T-helper 1 cell treated with Interleukin-12 subunit alpha and Interleukin-12 subunit beta and Interleukin-4 antibody, amounts not matched to agents 30 μg/mL and 1 μg/mL, for 36 hours (primary cell): Measurements from ENCODE around the gene LNX1.

Source experiments
- H3K27ac Mint-ChIP-seq: one replicate; pipeline ENCODE4 v1.8.0; 2021; ENCODE audit warnings: mild to moderate bottlenecking, mixed read lengths
- H3K27me3 Mint-ChIP-seq: one replicate; pipeline ENCODE4 v1.8.0; 2021; ENCODE audit warnings: low read depth, mixed read lengths
- H3K36me3 Mint-ChIP-seq: one replicate; pipeline ENCODE4 v1.8.0; 2021; ENCODE audit warnings: low read depth, mixed read lengths
- H3K4me1 Mint-ChIP-seq: one replicate; pipeline ENCODE4 v1.8.0; 2021; ENCODE audit warnings: low read depth, mixed read lengths
- H3K4me3 Mint-ChIP-seq: one replicate; pipeline ENCODE4 v1.8.0; 2021; ENCODE audit warnings: mild to moderate bottlenecking, moderate library complexity, mixed read lengths
- H3K9me3 Mint-ChIP-seq: one replicate; pipeline ENCODE4 v1.8.0; 2021; ENCODE audit warnings: mixed read lengths

LNX1 gene

GRCh38 chr4:53497487-53498244 is 93.6 kb downstream of the LNX1 start:
- Mint-ChIP-seq H3K4me3 (no peak overlapping the region), H3K27me3 (no peaks in the 10 kb centered on the region), H3K27ac (no peak overlapping the region), H3K36me3 (no peaks in the 10 kb centered on the region), H3K4me1 (no peaks in the 10 kb centered on the region), H3K9me3 (no peaks in the 10 kb centered on the region)

- Mint-ChIP-seq H3K4me3 (no peak overlapping the region), H3K36me3 (no peaks in the 10 kb centered on the region), H3K4me1 (no peaks in the 10 kb centered on the region), H3K27ac (no peak overlapping the region), H3K27me3 (peaks cover 5% of the 10 kb centered on the region), H3K9me3 (no peaks in the 10 kb centered on the region)
Observed at GRCh38 chr4:53494851-53495250, 96.4 kb downstream of the LNX1 start.

GRCh38 chr4:53490965-53491622 is 100.2 kb downstream of the LNX1 start:
- Mint-ChIP-seq H3K4me1 (no peaks in the 10 kb centered on the region), H3K4me3 (no peak overlapping the region)

GRCh38 chr4:53490161-53490956 is 100.9 kb downstream of the LNX1 start:
- Mint-ChIP-seq H3K27me3 (peaks cover 14% of the 10 kb centered on the region), H3K27ac (no peak overlapping the region), H3K4me3 (no peak overlapping the region), H3K4me1 (no peaks in the 10 kb centered on the region), H3K9me3 (no peaks in the 10 kb centered on the region), H3K36me3 (no peaks in the 10 kb centered on the region)

More at GRCh38 chr4:53490965-53491622, 100.2 kb downstream of the LNX1 start:
- no peaks in the 10 kb centered on the region for H3K9me3 Mint-ChIP-seq
- peaks cover 14% of the 10 kb centered on the region for H3K27me3 Mint-ChIP-seq
- H3K27ac Mint-ChIP-seq = no peak overlapping the region
- H3K36me3 Mint-ChIP-seq = no peaks in the 10 kb centered on the region

- peaks cover 14% of the 10 kb centered on the region for H3K27me3 Mint-ChIP-seq
- H3K9me3 Mint-ChIP-seq = no peaks in the 10 kb centered on the region
- H3K27ac Mint-ChIP-seq = no peak overlapping the region
- no peaks in the 10 kb centered on the region for H3K4me1 Mint-ChIP-seq
- H3K36me3 Mint-ChIP-seq = no peaks in the 10 kb centered on the region
- no peak overlapping the region for H3K4me3 Mint-ChIP-seq
Observed at GRCh38 chr4:53489279-53489889, 101.9 kb downstream of the LNX1 start.

- Mint-ChIP-seq H3K27me3 (peaks cover 18% of the 10 kb centered on the region), H3K4me1 (no peaks in the 10 kb centered on the region), H3K27ac (no peak overlapping the region), H3K4me3 (no peak overlapping the region), H3K9me3 (no peaks in the 10 kb centered on the region), H3K36me3 (no peaks in the 10 kb centered on the region)
Observed at GRCh38 chr4:53487766-53488165, 103.5 kb downstream of the LNX1 start.

GRCh38 chr4:53485658-53486040 is 105.6 kb downstream of the LNX1 start:
- Mint-ChIP-seq H3K4me3 (no peak overlapping the region), H3K4me1 (no peaks in the 10 kb centered on the region), H3K9me3 (no peaks in the 10 kb centered on the region), H3K27ac (no peak overlapping the region), H3K36me3 (no peaks in the 10 kb centered on the region), H3K27me3 (peaks cover 18% of the 10 kb centered on the region)

GRCh38 chr4:53484911-53485657 is 106.2 kb downstream of the LNX1 start:
- H3K27me3 Mint-ChIP-seq = peaks cover 15% of the 10 kb centered on the region
- no peak overlapping the region for H3K4me3 Mint-ChIP-seq
- H3K4me1 Mint-ChIP-seq = no peaks in the 10 kb centered on the region
- H3K27ac Mint-ChIP-seq = no peak overlapping the region
- no peaks in the 10 kb centered on the region for H3K9me3 Mint-ChIP-seq
- H3K36me3 Mint-ChIP-seq = no peaks in the 10 kb centered on the region

- Mint-ChIP-seq H3K9me3 (no peaks in the 10 kb centered on the region), H3K4me1 (no peaks in the 10 kb centered on the region), H3K27me3 (peaks cover 6% of the 10 kb centered on the region), H3K27ac (no peak overlapping the region), H3K36me3 (no peaks in the 10 kb centered on the region), H3K4me3 (no peak overlapping the region)
Observed at GRCh38 chr4:53483250-53483649, 108.0 kb downstream of the LNX1 start.

GRCh38 chr4:53481586-53481985 is 109.7 kb downstream of the LNX1 start:
- Mint-ChIP-seq H3K4me1 (no peaks in the 10 kb centered on the region), H3K4me3 (no peak overlapping the region), H3K36me3 (no peaks in the 10 kb centered on the region), H3K27me3 (peaks cover 4% of the 10 kb centered on the region), H3K9me3 (no peaks in the 10 kb centered on the region), H3K27ac (no peak overlapping the region)

- Mint-ChIP-seq H3K27me3 (peaks cover 4% of the 10 kb centered on the region), H3K27ac (no peak overlapping the region), H3K4me3 (no peak overlapping the region), H3K36me3 (no peaks in the 10 kb centered on the region), H3K4me1 (no peaks in the 10 kb centered on the region), H3K9me3 (no peaks in the 10 kb centered on the region)
Observed at GRCh38 chr4:53480909-53481308, 110.4 kb downstream of the LNX1 start.

- Mint-ChIP-seq H3K27me3 (peaks cover 4% of the 10 kb centered on the region), H3K9me3 (no peaks in the 10 kb centered on the region), H3K4me1 (no peaks in the 10 kb centered on the region), H3K27ac (no peak overlapping the region), H3K4me3 (no peak overlapping the region), H3K36me3 (no peaks in the 10 kb centered on the region)
Observed at GRCh38 chr4:53479736-53480525, 111.4 kb downstream of the LNX1 start.

GRCh38 chr4:53478671-53479456 is 112.4 kb downstream of the LNX1 start:
- Mint-ChIP-seq H3K36me3 (no peaks in the 10 kb centered on the region), H3K27ac (no peak overlapping the region), H3K4me1 (no peaks in the 10 kb centered on the region), H3K9me3 (no peaks in the 10 kb centered on the region), H3K4me3 (no peak overlapping the region), H3K27me3 (peaks cover 1% of the 10 kb centered on the region)
